NCI-H446 treated with DMSO at 0.1 percent for 48 hours (cell line): Measurements from ENCODE around the gene HSPG2.

ENCODE experiments used
- DNase-seq: peaks from one replicate; lab custom pipeline; 2025; lab: John Stamatoyannopoulos, UW

Gene HSPG2

DNA sequence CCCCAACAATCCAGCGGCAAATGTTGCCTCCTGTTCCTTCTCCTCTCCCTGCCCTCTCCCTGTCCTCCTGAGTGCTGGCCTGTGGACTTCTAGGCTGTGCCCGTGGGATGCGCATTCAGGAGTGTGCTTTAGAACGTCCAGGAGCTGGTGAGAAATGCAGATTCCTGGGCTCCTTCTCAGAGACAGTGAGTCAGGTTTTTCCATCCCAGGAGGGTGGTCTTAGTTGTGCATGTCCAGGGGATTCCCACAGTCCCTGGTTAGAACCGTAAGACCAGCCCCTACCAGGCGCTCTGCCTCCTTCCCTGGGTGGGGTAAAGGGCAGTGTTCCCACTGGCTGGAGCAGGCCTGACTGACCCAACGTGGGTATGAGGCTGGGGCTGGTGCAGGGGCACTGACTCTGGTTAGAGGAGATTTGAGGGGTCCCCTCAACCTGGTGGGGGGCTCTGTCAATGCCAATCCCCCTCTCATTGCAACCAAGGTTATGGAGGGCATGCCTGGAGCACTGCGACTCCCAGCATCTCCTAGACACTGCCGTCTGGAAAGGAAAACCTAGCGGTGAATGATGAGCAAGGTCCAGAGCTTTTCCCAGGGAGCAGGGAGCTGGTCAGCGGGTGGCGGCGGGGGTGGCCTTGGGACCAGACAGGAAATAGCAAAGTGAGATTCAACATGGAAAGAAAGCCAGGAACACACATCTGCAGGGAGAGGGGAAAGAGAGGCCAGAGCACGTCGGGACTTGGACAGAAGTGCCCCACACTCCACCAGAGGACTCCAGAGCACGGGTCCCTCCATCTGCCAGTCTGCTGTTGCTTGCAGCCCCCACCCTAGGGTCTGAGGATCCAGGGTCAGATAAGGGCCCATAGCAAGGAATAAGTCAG, 38.5 kb downstream of the HSPG2 start:
- DNase-seq: no peak

DNA sequence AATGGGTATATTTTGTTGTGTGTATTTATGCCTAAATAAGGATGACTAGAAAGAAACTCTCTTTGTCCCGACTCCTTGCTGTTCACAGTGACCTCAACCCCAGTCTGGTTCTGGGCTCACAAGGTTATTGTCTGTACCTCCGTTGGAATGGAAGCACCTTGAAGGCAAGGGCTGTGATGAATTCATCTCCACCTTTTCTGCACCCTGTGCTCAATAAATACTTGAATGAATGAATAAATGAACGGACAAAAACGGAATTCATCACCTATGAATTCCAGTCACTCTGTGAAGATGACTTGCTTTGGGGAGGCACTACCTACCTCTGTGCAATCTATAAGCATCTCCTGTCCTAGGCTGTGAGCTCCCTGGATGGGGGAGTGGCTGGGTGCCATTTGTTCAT, 39.3 kb downstream of the HSPG2 start:
- no peak for DNase-seq

DNA sequence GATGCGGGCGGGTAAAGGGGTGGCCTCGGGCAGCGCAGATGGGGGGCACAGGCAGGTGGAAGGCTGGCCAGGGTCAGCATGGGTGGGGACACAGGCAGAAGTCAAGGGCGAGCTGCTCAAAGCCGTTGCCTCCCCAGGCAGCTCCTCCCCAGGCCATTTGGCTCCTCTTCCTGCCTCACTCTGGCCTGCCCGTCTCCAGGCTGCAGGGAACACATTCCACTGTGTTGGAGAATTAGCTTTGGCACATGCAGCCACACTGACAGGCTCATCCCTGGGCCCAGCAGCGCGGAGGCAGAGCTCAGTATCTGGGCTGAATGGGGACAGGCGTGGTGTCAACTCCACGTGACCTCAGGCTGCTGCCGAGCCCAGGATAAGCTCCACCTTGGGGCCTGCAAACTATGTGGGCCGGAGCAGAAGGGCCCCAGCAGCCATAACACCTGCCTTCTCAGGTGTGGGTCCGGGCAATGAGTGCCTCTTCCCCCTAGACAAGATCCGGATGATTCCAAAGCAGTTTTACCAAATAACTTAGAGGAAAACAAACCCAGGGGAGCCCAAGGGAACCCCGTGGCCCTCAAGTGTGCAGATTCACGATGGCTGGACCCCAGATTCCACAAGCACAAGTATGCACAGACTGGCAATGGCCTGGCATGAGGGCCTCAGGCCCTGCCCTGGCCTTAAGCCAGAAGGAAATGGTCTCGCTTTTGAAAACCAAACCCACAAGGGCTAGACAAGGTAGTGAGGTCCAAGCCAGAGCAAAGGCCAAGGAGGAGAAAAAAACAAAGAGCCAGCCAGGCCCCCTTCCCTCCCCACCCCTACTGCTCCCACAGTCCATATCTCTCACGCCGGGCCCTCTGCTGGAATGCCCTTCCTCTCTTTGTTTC, 40.2 kb downstream of the HSPG2 start:
- DNase-seq: no peak

DNA sequence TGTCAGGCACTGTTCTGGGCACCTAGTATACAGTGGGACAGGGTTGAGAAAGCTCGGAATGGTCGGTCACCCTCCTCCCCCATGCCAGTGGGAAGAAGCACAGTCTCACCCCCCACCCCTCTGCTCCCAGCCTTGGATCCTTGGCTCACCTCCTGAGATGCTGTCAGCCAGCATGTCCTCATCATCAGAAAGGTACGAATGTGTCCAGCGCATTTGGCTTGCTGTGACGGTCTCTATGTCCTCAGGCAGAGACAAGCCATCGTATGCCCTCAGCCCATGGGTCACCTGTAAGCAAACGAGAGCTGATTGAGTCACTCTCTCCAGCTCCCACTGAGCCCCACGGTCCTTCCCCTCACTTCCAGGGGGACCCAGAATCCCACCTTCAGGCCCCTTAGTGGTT, 41.1 kb downstream of the HSPG2 start:
- no peak for DNase-seq

DNA sequence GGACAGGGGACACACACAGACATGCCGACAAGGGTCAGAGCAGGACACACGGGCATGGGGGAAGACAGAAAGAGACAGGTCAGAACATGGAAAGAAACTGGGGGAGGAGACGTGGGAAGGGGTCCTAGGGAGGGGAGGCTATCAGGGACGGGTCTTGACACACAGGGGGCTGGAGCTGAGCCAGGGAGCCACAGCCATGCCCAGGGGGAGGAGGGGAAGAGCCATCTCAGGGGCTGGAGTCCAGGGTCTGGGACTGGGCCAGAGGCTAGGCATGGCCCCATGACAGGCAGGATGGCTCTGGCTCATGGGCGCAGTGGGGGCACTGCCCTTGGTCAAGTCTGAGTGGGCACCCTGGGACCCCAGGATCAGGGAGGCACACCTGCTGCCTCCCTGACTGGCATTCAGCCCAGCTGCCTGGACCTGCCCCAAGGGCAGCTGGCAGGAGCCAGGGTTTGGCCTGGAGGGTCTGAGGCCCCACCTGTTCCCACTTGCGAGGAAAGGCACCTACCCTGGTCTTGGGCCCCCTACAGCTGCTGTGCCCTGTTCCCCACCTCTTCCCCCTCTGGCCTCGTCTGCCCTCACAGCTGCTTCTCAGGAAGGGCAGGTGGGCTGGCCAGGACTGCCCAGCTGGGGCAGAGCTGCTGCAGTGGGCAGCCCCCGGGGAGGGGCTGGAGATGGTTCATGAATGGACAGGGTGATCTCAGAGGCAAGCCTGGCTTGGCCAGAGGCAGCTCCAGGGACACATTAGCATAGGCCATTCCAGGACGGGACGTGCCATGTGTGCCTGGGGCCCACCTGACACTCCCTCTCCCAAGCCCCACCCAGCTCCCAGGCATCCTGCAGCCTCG, 42.9 kb downstream of the HSPG2 start:
- DNase-seq: no peak

DNA sequence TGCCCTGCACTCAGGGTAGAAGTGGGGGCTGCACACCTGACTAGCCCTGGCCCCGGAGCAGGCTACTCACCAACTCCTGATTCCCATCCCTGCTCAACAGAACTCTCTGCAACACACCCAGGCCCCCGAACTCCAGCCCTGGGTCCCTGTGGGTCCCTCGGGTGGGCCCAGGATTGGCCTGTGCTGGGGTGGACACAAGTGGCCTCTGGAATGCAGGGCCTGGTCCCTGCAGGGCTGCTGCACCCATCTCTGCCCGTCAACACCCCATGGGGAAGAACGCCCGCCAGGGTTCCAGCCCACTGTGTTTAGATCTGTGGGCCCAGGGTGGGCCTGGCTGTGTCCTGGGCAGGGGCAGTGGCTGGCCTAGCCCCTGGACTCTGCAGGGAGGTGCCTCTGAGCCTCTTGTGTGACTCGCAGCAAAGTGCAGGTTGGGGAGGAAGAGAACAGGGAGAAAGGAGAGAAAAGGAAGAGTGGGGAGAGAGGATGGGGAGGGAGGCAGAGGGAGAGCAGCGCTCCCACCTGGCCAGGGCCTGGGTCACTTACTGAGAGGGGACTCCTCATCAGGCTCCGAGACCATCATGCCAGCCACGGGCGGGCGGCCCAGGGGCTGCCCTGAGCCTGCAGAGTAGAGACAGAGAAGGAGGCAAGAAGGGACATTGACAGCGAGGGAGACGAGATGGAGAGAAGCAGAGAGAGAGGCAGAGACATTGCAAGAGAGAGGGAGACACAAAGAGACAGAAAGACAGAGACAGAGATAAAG, 43.9 kb downstream of the HSPG2 start:
- DNase-seq: no peak

DNA sequence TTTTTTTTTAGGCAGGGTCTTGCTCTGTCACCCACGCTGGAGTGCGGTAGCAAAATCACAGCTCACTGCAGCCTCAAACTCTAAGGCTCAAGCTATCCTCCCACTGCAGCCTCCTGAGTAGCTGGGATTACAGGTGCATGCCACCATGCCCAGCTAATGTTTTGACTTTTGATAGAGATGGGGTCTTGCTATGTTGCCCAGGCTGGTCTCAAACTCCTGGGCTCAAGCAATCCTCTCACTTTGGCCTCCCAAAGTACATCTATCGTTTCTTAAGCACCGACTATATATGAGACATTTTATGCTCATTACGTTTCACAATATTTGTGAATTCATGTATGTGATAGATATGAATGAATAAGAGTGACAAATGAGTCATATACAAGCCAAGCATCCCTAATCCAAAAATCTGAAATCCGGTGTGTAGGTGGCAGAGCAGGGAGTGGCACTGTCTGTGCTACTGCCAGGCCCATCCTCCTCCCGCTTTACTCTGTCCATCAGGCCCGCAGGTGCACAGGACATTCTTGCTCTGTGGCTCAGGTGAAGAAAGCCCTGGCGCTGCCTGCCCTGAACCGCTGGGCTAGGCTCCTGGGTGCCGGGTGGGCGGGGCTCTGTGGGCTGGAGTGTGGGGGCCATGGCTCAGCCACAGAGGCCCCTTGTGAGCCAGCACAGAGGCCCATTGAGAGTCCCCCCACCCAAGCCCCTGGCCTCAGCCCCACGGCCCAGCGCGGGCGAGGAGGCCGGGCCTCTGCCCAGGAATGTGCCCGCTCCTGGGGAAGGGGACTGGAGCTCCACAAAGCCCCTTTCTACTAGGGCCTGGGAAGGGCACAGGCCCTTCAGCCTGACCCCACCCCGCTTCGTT, 45.3 kb downstream of the HSPG2 start:
- DNase-seq: no peak

DNA sequence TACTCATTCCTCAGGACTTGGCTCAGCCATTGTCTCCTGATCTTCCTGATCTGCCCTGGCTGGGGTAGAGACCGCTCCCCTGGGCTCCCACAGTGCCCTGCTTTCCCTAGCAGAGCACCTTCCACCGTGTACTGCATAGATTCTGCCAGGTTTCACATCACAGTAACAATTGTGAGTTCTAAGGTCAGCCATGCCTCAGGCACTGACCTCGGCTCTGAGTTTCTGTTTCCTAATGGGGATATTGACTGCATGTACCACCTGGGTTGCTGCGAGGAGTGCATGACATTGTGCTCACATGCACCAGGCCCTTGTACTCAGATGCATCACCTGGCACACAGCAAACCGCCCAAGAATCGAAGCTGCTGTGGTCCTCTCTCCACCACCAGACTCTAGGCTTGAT, 46.0 kb downstream of the HSPG2 start:
- no peak for DNase-seq

DNA sequence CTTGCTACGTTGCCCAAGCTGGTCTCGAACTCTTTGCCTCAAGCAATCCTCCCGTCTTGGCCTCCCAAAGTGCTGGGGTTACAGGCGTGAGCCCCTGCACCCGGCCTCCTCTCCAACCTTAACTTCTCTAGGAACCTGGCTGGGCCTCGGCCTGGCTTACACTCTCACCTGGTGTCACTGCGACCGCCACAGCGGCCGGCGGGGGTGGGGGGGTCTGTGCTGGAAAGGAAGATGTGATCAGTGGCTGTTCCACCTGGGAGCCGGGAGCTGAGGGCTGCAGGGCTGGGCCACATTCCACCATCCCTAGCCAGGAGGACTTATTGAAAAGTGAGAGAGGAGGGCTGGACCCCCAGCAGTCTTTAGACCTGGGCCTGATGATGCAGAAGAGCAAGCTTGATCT, 48.6 kb downstream of the HSPG2 start:
- no peak for DNase-seq

DNA sequence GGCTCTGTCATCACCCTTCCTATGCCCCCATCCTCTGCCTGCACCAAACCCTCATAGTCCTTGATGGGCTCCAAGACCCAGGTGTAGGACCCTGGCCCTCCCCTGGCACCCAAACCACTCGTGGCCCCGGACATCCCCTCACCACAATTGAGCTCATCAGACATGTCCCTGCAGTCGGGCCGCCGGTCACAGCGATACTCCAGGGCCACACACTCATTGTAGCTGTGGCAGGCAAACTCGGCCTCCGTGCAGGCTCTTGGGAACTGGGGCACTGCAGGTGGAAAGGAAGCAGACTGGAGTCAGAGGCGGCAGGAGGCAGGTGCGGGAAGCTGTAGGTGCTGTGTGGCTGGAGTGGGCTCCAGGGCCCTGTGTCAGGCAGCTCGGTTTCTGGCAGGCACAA, 49.3 kb downstream of the HSPG2 start:
- DNase-seq: no peak

DNA sequence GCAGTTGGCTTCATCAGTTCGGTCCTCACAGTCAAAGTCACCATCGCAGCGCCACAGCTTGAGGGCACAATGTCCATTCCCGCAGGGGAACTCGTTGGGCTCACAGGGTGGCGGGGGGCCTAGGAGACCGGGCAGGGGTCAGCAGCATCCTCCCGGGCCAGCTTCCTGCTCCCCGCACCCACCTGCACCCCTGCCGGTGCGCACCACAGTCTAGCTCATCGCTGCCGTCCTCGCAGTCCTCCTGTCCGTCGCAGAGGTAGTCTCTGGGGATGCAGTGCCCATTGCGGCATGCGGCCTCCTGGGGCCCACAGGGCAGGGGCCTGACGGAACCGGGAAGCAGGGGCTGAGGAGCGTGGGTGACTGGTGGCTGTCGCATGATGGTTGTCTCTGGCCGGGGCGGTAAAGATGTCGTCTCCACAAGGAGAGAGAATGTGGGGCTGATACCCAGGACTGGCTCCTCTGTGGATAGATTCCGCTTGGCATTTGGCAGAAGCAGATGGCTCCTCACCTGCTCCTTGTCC, 49.8 kb downstream of the HSPG2 start:
- no peak for DNase-seq

DNA sequence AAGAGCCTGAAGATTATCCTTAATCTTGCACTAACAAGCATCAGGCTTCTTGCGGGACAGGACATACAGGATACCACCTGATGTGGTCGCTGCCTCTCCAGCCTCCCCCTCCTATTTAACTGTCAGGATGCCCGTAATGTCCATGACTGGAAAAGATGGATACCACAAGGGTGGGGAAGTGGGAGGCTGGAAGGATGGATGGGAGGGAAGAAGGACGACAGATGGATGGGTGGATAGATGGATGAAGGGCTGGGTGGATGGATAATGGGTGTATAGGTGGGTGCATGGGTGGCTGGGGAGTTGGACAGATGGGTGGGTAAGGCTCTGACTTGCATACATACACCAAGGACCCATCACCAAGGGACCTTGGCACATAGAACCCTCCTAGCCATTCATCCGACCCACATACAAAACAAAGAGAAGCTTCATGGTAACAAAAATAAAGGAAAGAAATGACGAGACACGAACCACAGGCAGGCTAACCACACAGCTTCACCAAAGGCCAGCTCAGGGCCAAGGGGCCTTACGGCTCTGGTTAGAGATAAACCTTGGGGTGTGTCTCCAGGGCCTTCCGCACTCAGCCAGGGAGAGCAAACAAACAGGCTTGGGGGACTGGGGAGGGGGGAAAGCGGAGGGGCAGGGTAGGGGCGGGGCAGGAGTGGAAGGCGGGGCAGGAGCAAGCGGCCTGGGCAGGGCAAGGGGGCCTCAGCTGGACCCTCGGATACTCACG, 50.5 kb downstream of the HSPG2 start:
- no peak for DNase-seq

DNA sequence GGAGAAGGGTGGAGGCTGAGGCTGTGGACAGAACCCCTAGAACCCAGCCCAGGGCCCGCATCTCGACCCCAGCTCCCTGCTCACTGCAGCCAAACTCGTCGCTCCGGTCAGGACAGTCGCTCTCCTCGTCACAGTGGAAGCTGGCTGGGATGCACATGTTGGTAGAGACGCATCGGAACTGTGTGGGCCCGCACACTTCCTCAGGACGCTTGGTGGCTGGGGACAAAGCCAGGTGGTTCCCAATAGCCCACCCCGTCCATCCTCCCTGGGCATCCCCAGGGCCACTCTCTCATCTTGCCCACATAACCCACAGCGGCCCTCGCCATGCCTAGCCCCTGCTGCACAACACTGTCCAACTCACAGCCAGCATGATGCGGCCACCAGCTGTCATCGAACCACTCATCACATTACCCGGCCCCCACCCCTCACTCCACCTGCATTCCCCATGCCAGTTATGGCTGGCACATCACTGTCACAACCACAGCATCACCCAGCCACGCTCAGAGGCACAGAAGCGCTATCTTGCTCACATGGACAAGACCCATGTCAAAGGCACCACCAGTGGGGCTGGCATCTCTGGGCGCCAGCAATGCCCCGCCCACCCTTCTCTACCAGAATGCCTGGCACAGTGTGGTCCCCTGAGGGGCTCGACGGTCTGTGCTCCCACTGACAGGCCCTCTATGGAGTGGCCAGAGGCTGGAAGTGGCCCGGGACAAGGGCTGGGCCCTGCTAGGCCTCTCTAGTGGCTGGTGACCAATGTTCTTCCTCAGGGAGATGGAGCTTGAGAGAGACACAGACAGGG, 51.7 kb downstream of the HSPG2 start:
- no peak for DNase-seq

DNA sequence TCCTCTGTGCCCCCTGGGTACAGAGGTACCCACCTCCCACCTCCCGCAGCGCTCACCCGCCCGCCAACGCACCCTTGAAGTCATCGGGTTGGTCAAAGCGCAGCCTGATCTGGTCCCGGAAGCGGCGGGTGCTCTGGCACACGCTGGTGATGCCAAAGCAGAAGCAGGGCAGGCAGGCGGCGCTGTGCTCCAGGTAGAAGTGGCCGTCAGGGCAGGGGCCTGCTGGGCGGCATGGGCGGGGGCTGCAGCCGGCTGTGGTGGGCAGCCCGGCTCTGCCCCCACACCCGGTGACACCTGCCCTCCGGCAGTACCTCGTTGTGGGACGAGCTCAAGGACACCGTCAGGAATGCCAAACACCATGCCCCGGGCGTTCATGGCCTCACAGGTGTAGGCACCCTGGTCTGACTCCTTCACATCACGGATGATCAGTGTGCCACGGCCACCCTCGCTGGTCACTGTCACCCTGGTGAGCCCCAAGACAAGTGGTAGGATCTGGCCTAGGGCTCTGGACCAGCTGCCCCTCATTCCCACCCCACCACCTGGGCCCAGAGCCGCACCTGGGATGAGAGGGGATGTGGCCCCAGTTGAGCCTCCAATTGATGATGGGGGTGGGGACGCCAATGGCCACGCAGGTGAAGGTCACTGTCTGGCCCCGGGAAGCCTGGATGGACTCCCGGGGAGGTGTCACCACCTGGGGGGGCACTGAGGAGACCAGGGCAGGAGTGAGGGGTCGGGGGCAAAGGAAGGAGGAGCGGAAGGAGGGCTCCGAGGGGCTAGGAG, 52.5 kb downstream of the HSPG2 start:
- DNase-seq: no peak

DNA sequence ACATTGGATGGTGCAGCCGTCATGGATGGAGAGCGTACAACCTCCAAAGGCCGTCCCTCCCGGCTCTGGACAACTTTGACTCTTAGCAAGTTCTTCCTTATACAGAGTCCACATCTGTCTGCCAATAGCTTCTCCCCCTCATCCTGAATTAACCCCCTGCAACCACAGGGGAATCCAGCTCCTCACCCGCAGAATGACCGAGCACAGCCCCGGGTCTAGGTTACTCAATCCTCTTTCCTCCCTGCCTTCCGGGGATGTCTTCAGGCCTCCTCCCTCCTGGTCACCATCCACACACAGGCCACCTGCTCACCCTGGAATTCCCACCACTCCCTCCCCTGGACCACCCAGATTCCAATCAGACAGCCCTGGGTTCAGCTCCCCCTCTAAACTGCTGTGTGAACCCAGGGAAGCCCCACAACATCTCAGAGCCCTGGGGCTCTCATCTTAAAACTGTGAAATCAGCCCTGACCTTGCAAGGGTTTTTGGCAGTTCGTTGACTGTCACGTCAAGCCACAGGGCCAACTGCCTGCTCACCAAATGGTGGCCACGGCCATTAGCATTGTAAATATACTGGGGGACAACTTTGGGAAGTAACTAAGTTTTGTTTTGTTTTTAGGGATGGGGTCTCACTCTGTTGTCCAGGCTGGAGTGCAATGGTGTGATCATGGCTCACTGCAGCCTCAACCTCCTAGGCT, 54.2 kb downstream of the HSPG2 start:
- DNase-seq: no peak

DNA sequence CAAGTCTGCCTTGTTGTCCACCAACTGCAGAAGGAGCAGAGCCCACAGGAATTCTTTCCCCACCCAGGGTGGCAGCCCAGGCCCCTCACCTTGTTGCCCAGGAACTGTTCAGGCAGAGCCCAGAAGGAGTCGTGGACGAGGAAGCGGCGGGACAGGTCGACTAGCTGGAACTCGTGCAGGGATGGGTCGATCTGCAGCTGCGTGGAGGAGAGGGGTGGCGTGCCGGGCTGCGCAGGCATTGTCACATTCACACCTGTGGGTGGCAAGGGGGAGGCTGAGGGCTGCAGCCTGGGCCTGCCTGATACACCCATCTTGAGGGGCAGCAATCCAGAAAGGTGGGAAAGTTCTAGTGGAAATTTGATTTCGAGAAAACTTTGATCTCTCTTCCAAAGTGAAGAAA, 55.9 kb downstream of the HSPG2 start:
- DNase-seq: no peak

DNA sequence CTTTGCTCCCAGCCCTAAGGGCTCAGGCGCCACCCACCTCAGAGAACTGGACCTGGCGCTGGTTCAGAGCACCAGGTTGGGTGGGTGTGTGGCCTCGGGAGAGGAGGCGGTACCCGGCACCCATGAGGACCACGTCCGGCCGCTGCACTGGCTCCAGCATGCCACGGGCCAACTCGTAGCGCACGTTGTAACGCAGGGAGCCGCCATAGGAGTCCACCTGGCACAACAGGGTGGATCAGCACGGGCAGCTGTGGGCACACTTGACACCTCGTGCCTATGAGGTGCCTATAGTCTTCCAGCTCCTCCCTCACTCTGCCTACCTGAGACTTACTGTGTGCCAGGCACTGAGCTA, 56.5 kb downstream of the HSPG2 start:
- no peak for DNase-seq
